ENCODE data around the gene SLC25A41.

- TF ChIP-seq CTCF (IDR thresholded peaks at IDR 0.05; ENCODE audit: insufficient read depth, low read length, poor library complexity, severe bottlenecking) (no peak), EZH2phosphoT487 (conservative IDR thresholded peaks at IDR 0.05; ENCODE audit: low read length) (no peak)
Observed at GRCh38 chr19:6473647-6474046, 40.1 kb upstream of the SLC25A41 start.

All from SU-DHL-6 (cell line).